ENCODE measurements around the gene PTCH1.
A peak's percentile ranks its signal among the peaks of the same experiment; 100 is the strongest.

PTCH1 gene

DNA sequence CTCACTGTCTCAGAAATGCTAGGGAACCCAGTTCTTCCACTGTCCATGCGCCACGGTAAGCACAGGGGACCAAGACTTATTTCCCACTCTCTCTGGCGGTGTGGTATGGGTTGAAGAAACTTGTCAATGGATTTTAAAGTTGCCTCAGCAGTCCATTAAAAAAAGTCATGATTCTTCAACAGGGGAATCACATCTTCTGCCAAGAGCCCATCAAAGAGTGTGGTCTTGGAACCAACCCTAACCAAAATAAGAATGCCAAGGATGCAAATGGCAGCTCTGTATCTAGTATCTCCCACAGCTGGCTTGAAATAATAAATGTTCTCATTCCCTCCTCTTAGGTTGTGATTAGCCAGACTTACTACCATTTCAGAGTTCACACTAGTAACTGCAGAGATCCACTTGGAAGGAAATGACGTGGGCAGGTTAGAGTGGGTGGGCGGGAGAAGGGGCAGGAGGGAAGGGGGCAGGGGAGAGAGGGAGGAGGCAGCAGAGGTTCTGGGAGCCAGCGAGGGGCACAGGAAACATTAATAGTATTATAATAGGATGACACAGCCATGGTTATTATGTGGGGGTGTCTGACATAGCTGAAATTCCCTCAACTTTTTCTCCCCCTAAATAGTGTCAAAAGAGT lies 17.6 kb downstream of the PTCH1 start:
- Histone ChIP-seq H3K79me1 (ENCODE audit: low read length) (no peaks in the 10 kb centered on the region), H2BK12ac (ENCODE audit: low read length) (no peak overlapping the region), H3K79me2 (ENCODE audit: control insufficient read depth, insufficient read depth, low read length, poor library complexity) (peaks cover 1% of the 10 kb centered on the region), H3K27ac (ENCODE audit: low read depth, low read length) (no peak overlapping the region), H2BK120ac (ENCODE audit: insufficient read depth, low read length, poor library complexity) (no peak overlapping the region), H2AFZ (ENCODE audit: insufficient read depth, low read length, poor library complexity) (no peak overlapping the region), H3K23ac (ENCODE audit: low read length) (no peak overlapping the region), H3K14ac (ENCODE audit: low read length) (no peak overlapping the region), H3K4me3 (ENCODE audit: low read depth, low read length) (no peak overlapping the region), H4K8ac (ENCODE audit: low read depth, low read length) (no peak overlapping the region), H2BK5ac (ENCODE audit: low read depth, low read length, poor library complexity) (no peak overlapping the region), H3K4ac (ENCODE audit: low read depth, low read length) (peak overlapping the region; percentile 29), H3K4me1 (ENCODE audit: control insufficient read depth in 1 of 2, insufficient read depth in 2 of 2, low read length in 2 of 2) (peaks cover 14 to 22% of the 10 kb centered on the region in 2 experiments), H2AK5ac (ENCODE audit: low read length) (no peak overlapping the region), H3K9ac (ENCODE audit: low read length) (no peak overlapping the region), H3K27me3 (ENCODE audit: insufficient read depth, low read length) (no peaks in the 10 kb centered on the region), H4K12ac (ENCODE audit: low read depth, low read length) (no peak overlapping the region), H3K18ac (ENCODE audit: low read length) (no peak overlapping the region), H3K36me3 (ENCODE audit: control insufficient read depth in 1 of 2, insufficient read depth in 2 of 2, low read length in 2 of 2) (peaks cover 11 to 20% of the 10 kb centered on the region in 2 experiments), H3K4me2 (ENCODE audit: low read length) (no peak overlapping the region), H4K91ac (ENCODE audit: low read depth, low read length) (no peak overlapping the region), H3K9me3 (ENCODE audit: insufficient read depth, low read depth, low read length) (peaks cover 3% of the 10 kb centered on the region)
- no CpG with 5 or more reads among the region's 6 CpGs for WGBS (ENCODE audit: extremely low coverage, insufficient coverage, insufficient read length)
- DNase-seq, result no peak

DNA sequence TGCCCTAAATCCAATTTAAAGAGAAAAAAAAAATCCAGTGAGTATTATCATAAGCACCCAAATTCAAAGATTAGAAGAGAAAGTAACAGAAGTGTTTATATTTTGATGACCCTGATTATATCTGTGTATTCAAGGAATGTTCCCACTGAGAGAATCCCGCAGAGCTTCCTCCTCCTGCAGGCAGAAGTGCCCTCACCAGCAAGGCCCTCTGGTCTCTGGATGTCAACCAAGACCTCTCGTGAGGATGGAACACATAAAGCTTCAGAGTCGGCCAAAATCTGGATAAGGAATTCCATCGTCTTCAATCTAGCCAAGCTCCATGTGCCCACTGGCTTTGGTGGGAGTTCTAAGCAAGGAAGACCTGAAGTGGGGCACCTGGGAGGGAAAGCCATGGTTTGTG lies 18.1 kb downstream of the PTCH1 start:
- no CpG with 5 or more reads among the region's 4 CpGs for WGBS (ENCODE audit: extremely low coverage, insufficient coverage, insufficient read length)
- H3K79me2 ChIP-seq (ENCODE audit: control insufficient read depth, insufficient read depth, low read length, poor library complexity), result peaks cover 3% of the 10 kb centered on the region
- H3K27ac ChIP-seq (ENCODE audit: low read depth, low read length), result no peak overlapping the region
- H3K9ac ChIP-seq (ENCODE audit: low read length), result no peak overlapping the region
- H3K4me2 ChIP-seq (ENCODE audit: low read length), result no peak overlapping the region
- no peak overlapping the region for H2BK5ac ChIP-seq (ENCODE audit: low read depth, low read length, poor library complexity)
- H3K14ac ChIP-seq (ENCODE audit: low read length), result no peak overlapping the region
- H3K9me3 ChIP-seq (ENCODE audit: insufficient read depth, low read depth, low read length), result peaks cover 5% of the 10 kb centered on the region
- no peak overlapping the region for H2AFZ ChIP-seq (ENCODE audit: insufficient read depth, low read length, poor library complexity)
- peaks cover 16 to 24% of the 10 kb centered on the region in 2 experiments for H3K36me3 ChIP-seq (ENCODE audit: control insufficient read depth in 1 of 2, insufficient read depth in 2 of 2, low read length in 2 of 2)
- H3K23ac ChIP-seq (ENCODE audit: low read length), result no peak overlapping the region
- H3K79me1 ChIP-seq (ENCODE audit: low read length), result no peaks in the 10 kb centered on the region
- no peak overlapping the region for H2BK120ac ChIP-seq (ENCODE audit: insufficient read depth, low read length, poor library complexity)
- H4K12ac ChIP-seq (ENCODE audit: low read depth, low read length), result no peak overlapping the region
- H3K27me3 ChIP-seq (ENCODE audit: insufficient read depth, low read length), result no peaks in the 10 kb centered on the region
- H3K4ac ChIP-seq (ENCODE audit: low read depth, low read length), result peak overlapping the region; percentile 29
- H4K8ac ChIP-seq (ENCODE audit: low read depth, low read length), result no peak overlapping the region
- no peak overlapping the region for H3K4me3 ChIP-seq (ENCODE audit: low read depth, low read length)
- H4K91ac ChIP-seq (ENCODE audit: low read depth, low read length), result no peak overlapping the region
- peaks cover 14 to 22% of the 10 kb centered on the region in 2 experiments for H3K4me1 ChIP-seq (ENCODE audit: control insufficient read depth in 1 of 2, insufficient read depth in 2 of 2, low read length in 2 of 2)
- no peak overlapping the region for H3K18ac ChIP-seq (ENCODE audit: low read length)
- H2BK12ac ChIP-seq (ENCODE audit: low read length), result no peak overlapping the region
- no peak for DNase-seq
- no peak overlapping the region for H2AK5ac ChIP-seq (ENCODE audit: low read length)

DNA sequence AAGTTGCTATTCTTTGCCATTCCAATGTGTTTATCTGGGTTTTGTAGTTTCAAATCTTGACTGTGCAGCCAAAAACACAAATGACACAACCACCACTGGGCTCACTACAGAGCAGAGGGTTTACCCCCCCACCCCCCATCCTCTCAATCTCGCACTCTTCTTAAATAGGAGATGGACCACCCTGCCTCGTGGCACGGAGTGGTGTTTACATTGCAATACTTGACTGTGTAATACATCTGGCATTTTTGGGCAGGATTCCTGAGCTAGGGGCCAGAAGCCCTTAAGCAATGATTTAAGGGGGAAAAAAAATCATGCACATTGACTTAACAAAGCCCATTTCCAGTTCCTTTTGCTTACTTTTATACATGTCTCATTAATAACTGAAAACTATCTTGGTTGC lies 19.0 kb downstream of the PTCH1 start:
- Histone ChIP-seq H3K23ac (ENCODE audit: low read length) (no peak overlapping the region), H3K4ac (ENCODE audit: low read depth, low read length) (peak overlapping the region; percentile 39), H3K27ac (ENCODE audit: low read depth, low read length) (no peak overlapping the region), H2BK5ac (ENCODE audit: low read depth, low read length, poor library complexity) (no peak overlapping the region), H4K8ac (ENCODE audit: low read depth, low read length) (no peak overlapping the region), H4K12ac (ENCODE audit: low read depth, low read length) (no peak overlapping the region), H3K14ac (ENCODE audit: low read length) (no peak overlapping the region), H3K36me3 (ENCODE audit: control insufficient read depth in 1 of 2, insufficient read depth in 2 of 2, low read length in 2 of 2) (peaks cover 16 to 28% of the 10 kb centered on the region in 2 experiments), H3K4me2 (ENCODE audit: low read length) (no peak overlapping the region), H2AK5ac (ENCODE audit: low read length) (no peak overlapping the region), H3K79me1 (ENCODE audit: low read length) (no peaks in the 10 kb centered on the region), H3K18ac (ENCODE audit: low read length) (no peak overlapping the region), H3K4me3 (ENCODE audit: low read depth, low read length) (no peak overlapping the region), H2BK120ac (ENCODE audit: insufficient read depth, low read length, poor library complexity) (no peak overlapping the region), H3K4me1 (ENCODE audit: control insufficient read depth in 1 of 2, insufficient read depth in 2 of 2, low read length in 2 of 2) (peaks cover 14 to 22% of the 10 kb centered on the region in 2 experiments), H3K9me3 (ENCODE audit: insufficient read depth, low read depth, low read length) (peaks cover 5% of the 10 kb centered on the region), H3K79me2 (ENCODE audit: control insufficient read depth, insufficient read depth, low read length, poor library complexity) (peaks cover 3% of the 10 kb centered on the region), H2BK12ac (ENCODE audit: low read length) (no peak overlapping the region), H3K27me3 (ENCODE audit: insufficient read depth, low read length) (no peaks in the 10 kb centered on the region), H2AFZ (ENCODE audit: insufficient read depth, low read length, poor library complexity) (no peak overlapping the region), H3K9ac (ENCODE audit: low read length) (no peak overlapping the region), H4K91ac (ENCODE audit: low read depth, low read length) (no peak overlapping the region)
- no CpG with 5 or more reads among the region's 3 CpGs for WGBS (ENCODE audit: extremely low coverage, insufficient coverage, insufficient read length)
- no peak for DNase-seq

DNA sequence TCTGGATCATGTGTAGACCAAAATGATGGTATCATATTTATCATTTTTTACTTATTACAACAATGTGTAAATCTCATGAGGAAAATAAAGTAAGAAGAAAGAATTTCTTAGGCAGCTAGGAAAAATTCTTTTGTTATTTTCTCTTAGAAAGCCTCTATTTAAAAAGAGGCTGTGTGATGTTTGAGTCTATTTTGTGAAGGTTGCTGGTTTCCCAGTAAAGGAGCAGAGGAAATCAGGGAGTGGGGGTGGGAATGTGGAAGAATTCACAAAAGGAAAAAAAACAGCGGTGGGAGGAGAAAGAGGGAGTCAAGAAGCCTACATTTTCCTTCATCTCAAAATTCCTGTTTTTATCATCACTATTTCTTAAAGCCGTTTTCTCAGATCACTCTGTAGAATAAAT lies 20.1 kb downstream of the PTCH1 start:
- no peak overlapping the region for H3K27ac ChIP-seq (ENCODE audit: low read depth, low read length)
- DNase-seq, result no peak
- peaks cover 3% of the 10 kb centered on the region for H3K79me2 ChIP-seq (ENCODE audit: control insufficient read depth, insufficient read depth, low read length, poor library complexity)
- H2BK12ac ChIP-seq (ENCODE audit: low read length), result no peak overlapping the region
- H3K18ac ChIP-seq (ENCODE audit: low read length), result no peak overlapping the region
- peaks cover 5% of the 10 kb centered on the region for H3K9me3 ChIP-seq (ENCODE audit: insufficient read depth, low read depth, low read length)
- H4K91ac ChIP-seq (ENCODE audit: low read depth, low read length), result no peak overlapping the region
- no peak overlapping the region for H3K23ac ChIP-seq (ENCODE audit: low read length)
- H3K4me1 ChIP-seq (ENCODE audit: control insufficient read depth in 1 of 2, insufficient read depth in 2 of 2, low read length in 2 of 2), result peaks cover 10 to 17% of the 10 kb centered on the region in 2 experiments
- no peak overlapping the region for H3K4me2 ChIP-seq (ENCODE audit: low read length)
- H3K79me1 ChIP-seq (ENCODE audit: low read length), result no peaks in the 10 kb centered on the region
- no peak overlapping the region for H2BK120ac ChIP-seq (ENCODE audit: insufficient read depth, low read length, poor library complexity)
- H3K4ac ChIP-seq (ENCODE audit: low read depth, low read length), result no peak overlapping the region
- H3K14ac ChIP-seq (ENCODE audit: low read length), result no peak overlapping the region
- no peaks in the 10 kb centered on the region for H3K27me3 ChIP-seq (ENCODE audit: insufficient read depth, low read length)
- H2AK5ac ChIP-seq (ENCODE audit: low read length), result no peak overlapping the region
- peaks cover 13 to 23% of the 10 kb centered on the region in 2 experiments for H3K36me3 ChIP-seq (ENCODE audit: control insufficient read depth in 1 of 2, insufficient read depth in 2 of 2, low read length in 2 of 2)
- no peak overlapping the region for H4K12ac ChIP-seq (ENCODE audit: low read depth, low read length)
- H2BK5ac ChIP-seq (ENCODE audit: low read depth, low read length, poor library complexity), result no peak overlapping the region
- no peak overlapping the region for H3K9ac ChIP-seq (ENCODE audit: low read length)
- H2AFZ ChIP-seq (ENCODE audit: insufficient read depth, low read length, poor library complexity), result no peak overlapping the region
- H3K4me3 ChIP-seq (ENCODE audit: low read depth, low read length), result no peak overlapping the region
- H4K8ac ChIP-seq (ENCODE audit: low read depth, low read length), result no peak overlapping the region
- WGBS (ENCODE audit: extremely low coverage, insufficient coverage, insufficient read length), result no CpG with 5 or more reads among the region's 2 CpGs

Measured in trophoblast cell (in vitro differentiated cells and primary cell).